ENCODE measurements around the gene IGF2.

The IGF2 gene

GRCh38 chr11:2099516-2100349, 39.5 kb downstream of the IGF2 start:
- Histone ChIP-seq H3K27me3 (ENCODE audit: control insufficient read depth, insufficient read depth, low read length) (peaks cover 7% of the 10 kb centered on the region), H3K9ac (ENCODE audit: low read length) (no peak overlapping the region), H3K9me3 (ENCODE audit: control insufficient read depth, insufficient read depth, low read depth, low read length) (no peaks in the 10 kb centered on the region), H3K27ac (ENCODE audit: low read depth, low read length) (no peak overlapping the region), H3K36me3 (ENCODE audit: control insufficient read depth, insufficient read depth, low read length) (no peaks in the 10 kb centered on the region), H3K4me1 (ENCODE audit: control insufficient read depth, insufficient read depth, low read length) (peaks cover 25% of the 10 kb centered on the region), H3K4me3 (ENCODE audit: low read depth, low read length) (no peak overlapping the region)

GRCh38 chr11:2098691-2099515, 40.3 kb downstream of the IGF2 start:
- Histone ChIP-seq H3K9me3 (ENCODE audit: control insufficient read depth, insufficient read depth, low read depth, low read length) (no peaks in the 10 kb centered on the region), H3K4me3 (ENCODE audit: low read depth, low read length) (no peak overlapping the region), H3K27me3 (ENCODE audit: control insufficient read depth, insufficient read depth, low read length) (peaks cover 7% of the 10 kb centered on the region), H3K9ac (ENCODE audit: low read length) (no peak overlapping the region), H3K4me1 (ENCODE audit: control insufficient read depth, insufficient read depth, low read length) (peaks cover 25% of the 10 kb centered on the region), H3K36me3 (ENCODE audit: control insufficient read depth, insufficient read depth, low read length) (no peaks in the 10 kb centered on the region), H3K27ac (ENCODE audit: low read depth, low read length) (no peak overlapping the region)

- Histone ChIP-seq H3K4me3 (ENCODE audit: low read depth, low read length) (no peak overlapping the region), H3K9me3 (ENCODE audit: control insufficient read depth, insufficient read depth, low read depth, low read length) (no peaks in the 10 kb centered on the region; the same call in 1 of the 2 replicates), H3K27ac (ENCODE audit: low read depth, low read length) (no peak overlapping the region), H3K36me3 (ENCODE audit: control insufficient read depth, insufficient read depth, low read length) (no peaks in the 10 kb centered on the region), H3K4me1 (ENCODE audit: control insufficient read depth, insufficient read depth, low read length) (peaks cover 25% of the 10 kb centered on the region), H3K27me3 (ENCODE audit: control insufficient read depth, insufficient read depth, low read length) (peaks cover 7% of the 10 kb centered on the region), H3K9ac (ENCODE audit: low read length) (no peak overlapping the region)
These were observed 41.0 kb downstream of the IGF2 start for GRCh38 chr11:2097998-2098690.

GRCh38 chr11:2097356-2097997, 41.7 kb downstream of the IGF2 start:
- peaks cover 7% of the 10 kb centered on the region for H3K27me3 ChIP-seq (ENCODE audit: control insufficient read depth, insufficient read depth, low read length)
- H3K4me3 ChIP-seq (ENCODE audit: low read depth, low read length), result 0 out of 2 replicates have a peak overlapping the region, but pooled peaks have one; percentile 1
- H3K36me3 ChIP-seq (ENCODE audit: control insufficient read depth, insufficient read depth, low read length), result no peaks in the 10 kb centered on the region
- H3K4me1 ChIP-seq (ENCODE audit: control insufficient read depth, insufficient read depth, low read length), result peaks cover 29% of the 10 kb centered on the region
- no peaks in the 10 kb centered on the region; the same call in 1 of the 2 replicates for H3K9me3 ChIP-seq (ENCODE audit: control insufficient read depth, insufficient read depth, low read depth, low read length)
- no peak overlapping the region for H3K9ac ChIP-seq (ENCODE audit: low read length)
- no peak overlapping the region for H3K27ac ChIP-seq (ENCODE audit: low read depth, low read length)

- Histone ChIP-seq H3K9ac (ENCODE audit: low read length) (no peak overlapping the region), H3K36me3 (ENCODE audit: control insufficient read depth, insufficient read depth, low read length) (no peaks in the 10 kb centered on the region), H3K4me1 (ENCODE audit: control insufficient read depth, insufficient read depth, low read length) (peaks cover 29% of the 10 kb centered on the region), H3K9me3 (ENCODE audit: control insufficient read depth, insufficient read depth, low read depth, low read length) (no peaks in the 10 kb centered on the region; the same call in 1 of the 2 replicates), H3K27ac (ENCODE audit: low read depth, low read length) (no peak overlapping the region), H3K4me3 (ENCODE audit: low read depth, low read length) (0 out of 2 replicates have a peak overlapping the region, but pooled peaks have one; percentile 1), H3K27me3 (ENCODE audit: control insufficient read depth, insufficient read depth, low read length) (peaks cover 7% of the 10 kb centered on the region)
These were observed 42.3 kb downstream of the IGF2 start for GRCh38 chr11:2096919-2097301.

GRCh38 chr11:2096011-2096918, 42.9 kb downstream of the IGF2 start:
- Histone ChIP-seq H3K9me3 (ENCODE audit: control insufficient read depth, insufficient read depth, low read depth, low read length) (no peaks in the 10 kb centered on the region; the same call in 1 of the 2 replicates), H3K27me3 (ENCODE audit: control insufficient read depth, insufficient read depth, low read length) (peaks cover 7% of the 10 kb centered on the region), H3K36me3 (ENCODE audit: control insufficient read depth, insufficient read depth, low read length) (no peaks in the 10 kb centered on the region), H3K4me1 (ENCODE audit: control insufficient read depth, insufficient read depth, low read length) (peaks cover 29% of the 10 kb centered on the region), H3K9ac (ENCODE audit: low read length) (no peak overlapping the region), H3K27ac (ENCODE audit: low read depth, low read length) (no peak overlapping the region), H3K4me3 (ENCODE audit: low read depth, low read length) (no peak overlapping the region)

GRCh38 chr11:2095542-2095941, 43.6 kb downstream of the IGF2 start:
- Histone ChIP-seq H3K36me3 (ENCODE audit: control insufficient read depth, insufficient read depth, low read length) (no peaks in the 10 kb centered on the region), H3K27me3 (ENCODE audit: control insufficient read depth, insufficient read depth, low read length) (peaks cover 7% of the 10 kb centered on the region), H3K27ac (ENCODE audit: low read depth, low read length) (no peak overlapping the region), H3K9ac (ENCODE audit: low read length) (no peak overlapping the region), H3K9me3 (ENCODE audit: control insufficient read depth, insufficient read depth, low read depth, low read length) (no peaks in the 10 kb centered on the region; the same call in 1 of the 2 replicates), H3K4me1 (ENCODE audit: control insufficient read depth, insufficient read depth, low read length) (peaks cover 29% of the 10 kb centered on the region), H3K4me3 (ENCODE audit: low read depth, low read length) (no peak overlapping the region)

GRCh38 chr11:2095198-2095520, 44.0 kb downstream of the IGF2 start:
- Histone ChIP-seq H3K4me3 (ENCODE audit: low read depth, low read length) (no peak overlapping the region), H3K4me1 (ENCODE audit: control insufficient read depth, insufficient read depth, low read length) (peaks cover 26% of the 10 kb centered on the region), H3K9ac (ENCODE audit: low read length) (no peak overlapping the region), H3K27me3 (ENCODE audit: control insufficient read depth, insufficient read depth, low read length) (peaks cover 7% of the 10 kb centered on the region), H3K36me3 (ENCODE audit: control insufficient read depth, insufficient read depth, low read length) (no peaks in the 10 kb centered on the region), H3K9me3 (ENCODE audit: control insufficient read depth, insufficient read depth, low read depth, low read length) (no peaks in the 10 kb centered on the region; the same call in 1 of the 2 replicates), H3K27ac (ENCODE audit: low read depth, low read length) (no peak overlapping the region)

- no peak overlapping the region for H3K4me3 ChIP-seq (ENCODE audit: low read depth, low read length)
- no peak overlapping the region for H3K9ac ChIP-seq (ENCODE audit: low read length)
- H3K27ac ChIP-seq (ENCODE audit: low read depth, low read length), result no peak overlapping the region
- H3K27me3 ChIP-seq (ENCODE audit: control insufficient read depth, insufficient read depth, low read length), result peaks cover 7% of the 10 kb centered on the region
- H3K4me1 ChIP-seq (ENCODE audit: control insufficient read depth, insufficient read depth, low read length), result peaks cover 21% of the 10 kb centered on the region
- H3K9me3 ChIP-seq (ENCODE audit: control insufficient read depth, insufficient read depth, low read depth, low read length), result no peaks in the 10 kb centered on the region; the same call in 1 of the 2 replicates
- H3K36me3 ChIP-seq (ENCODE audit: control insufficient read depth, insufficient read depth, low read length), result no peaks in the 10 kb centered on the region
These were observed 44.6 kb downstream of the IGF2 start for GRCh38 chr11:2094354-2095197.

Data from HUES6 (cell line).